Heart left ventricle (tissue), 16 donors: Measurements from ENCODE around the gene MCC. TPM values are rescaled to one million over a fixed set of nuclear protein-coding genes. Genes with fewer than 3 reads are reported as not detected.

Experiments
- ATAC-seq, 4 donors: fragments of 200-7000 bp; cut with Tn5 transposase; one replicate each; pipeline ENCODE4 v1.9.1; 2020 to 2022; ENCODE audit warnings: moderate library complexity in 4 of 4, mild to moderate bottlenecking in 3 of 4, moderate number of reproducible peaks in 1 of 4
- DNase-seq, 5 donors: peaks; one replicate each; pipeline ENCODE4 v3.0.0-alpha.2; 2020
- H3K27ac ChIP-seq, 12 donors: fragments of 200-600 bp; sonication (generic) in 4 of 12; one replicate each; pipeline versions ENCODE4 v1.5.0 to v1.8.0; 2016 to 2022; ENCODE audit warnings: mild to moderate bottlenecking in 2 of 12
- H3K27me3 ChIP-seq, 9 donors: fragments of 200-600 bp; sonication (generic) in 2 of 9; one replicate each; pipeline versions ENCODE4 v1.5.1 to v1.8.0; 2016 to 2022; ENCODE audit warnings: mild to moderate bottlenecking in 3 of 9
- H3K36me3 ChIP-seq, 9 donors: fragments of 200-600 bp; sonication (generic) in 2 of 9; one replicate each; pipeline versions ENCODE4 v1.5.0 to v1.8.0; 2018 to 2022; ENCODE audit warnings: mild to moderate bottlenecking in 2 of 9
- H3K4me1 ChIP-seq, 12 donors: fragments of 200-600 bp; sonication (generic) in 4 of 12; one replicate each; pipeline versions ENCODE4 v1.5.0 to v1.8.0; 2016 to 2022; ENCODE audit warnings: mild to moderate bottlenecking in 3 of 12
- H3K4me3 ChIP-seq, 12 donors: fragments of 200-600 bp; sonication (generic) in 4 of 12; one replicate each; pipeline versions ENCODE4 v1.5.0 to v1.8.0; 2017 to 2022; ENCODE audit warnings: mild to moderate bottlenecking in 9 of 12, moderate library complexity in 4 of 12
- H3K9me3 ChIP-seq, 12 donors: fragments of 200-600 bp; sonication (generic) in 4 of 12; one replicate each; pipeline versions ENCODE4 v1.5.0 to v1.8.0; 2016 to 2022; ENCODE audit warnings: mild to moderate bottlenecking in 1 of 12
- POLR2A ChIP-seq, 2 donors: fragments of 450-650 bp; IDR thresholded peaks; one replicate each; pipeline ENCODE4 v1.6.1; 2017; ENCODE audit warnings: antibody characterized with exemption in 2 of 2, mild to moderate bottlenecking in 2 of 2, moderate library complexity in 2 of 2
- WGBS, 4 donors: extraction: QIAGEN DNeasy Blood & Tissue Kit in 2 of 4; methylation state at CpG; one replicate each; pipeline versions ENCODE4 v1.1.5 to v1.1.7; 2013 to 2018; 5-methylcytosine and 5-hydroxymethylcytosine counted together
- intact Hi-C, 10 donors: fragments of 100-400 bp; cut with DNase I; formaldehyde crosslinking; loops; one replicate each; pipeline versions ENCODE4 v1.11.1 to v1.14.2; 2022
- polyA plus RNA-seq, 2 donors: library from polyadenylated mRNA; stranded (reverse); fragments of 200-250 nt; gene quantifications; one replicate each; pipeline ENCODE4 v1.2.3, GENCODE V29; 2013
- total RNA-seq, 9 donors: library from RNA; depleted of rRNA in 2 of 9; stranded (reverse); fragments of >200 nt in 2 of 9; fragmentation: NEBNext Ultra II Directional in 3 of 9; extraction: Animal tissue kit (Norgen Biotek cat#: 25700) in 3 of 9; gene quantifications; one replicate each; pipeline versions ENCODE4 v1.1.0 to v1.2.4, GENCODE V29; 2016 to 2023
- TF ChIP-seq, protein P1 (sequence below), 12 donors: fragments of 200-600 bp; sonication (generic) in 4 of 12; IDR thresholded peaks; one replicate each; pipeline versions ENCODE4 v1.5.0 to v1.8.0; 2018 to 2022; ENCODE audit warnings: antibody characterized with exemption in 12 of 12, mild to moderate bottlenecking in 5 of 12
- donor health status: ischemic (EF 13 %, LVEDD 7.1; RV severe dilation, severe dysfunction).
- donor health status: healthy with polysubstance abuse.
- donor health status: DM: no; HTN: yes; CAD: no.
- donor health status: DM: no; HTN: no; CAD: no.
- donor health status: ischemic (EF 25% LVEDD 6.9; RV normal size, moderate dysfunction).
- donor health status: ischemic (EF 25% LVEDD 5.7; RV mildly dilated, moderate dysfunction).
- donor health status: healthy.
- donor health status: DM: yes; HTN: yes; CAD: no.
- donor health status: ischemic (EF 35%, LVEDD 5.7; RV mildly dilated, moderate dysfunction).
- donor health status: nonischemic (EF 11% LVEDD 7.7; RV severe dilation, severe dysfunction).
- donor health status: DM: yes; HTN: yes; CAD: no.
- donor health status: PGD.
- donor health status: ischemic (EF 29% LVEDD 5.4; RV normal size, mild dysfunction).
- donor health status: nonischemic (EF 23%, LVEDD 6.1; RV moderate dilation, normal function).

Gene MCC
- total and polyA plus RNA-seq, 11 donors, result 6.1 to 33.8 (median 24.3) TPM

DNA sequence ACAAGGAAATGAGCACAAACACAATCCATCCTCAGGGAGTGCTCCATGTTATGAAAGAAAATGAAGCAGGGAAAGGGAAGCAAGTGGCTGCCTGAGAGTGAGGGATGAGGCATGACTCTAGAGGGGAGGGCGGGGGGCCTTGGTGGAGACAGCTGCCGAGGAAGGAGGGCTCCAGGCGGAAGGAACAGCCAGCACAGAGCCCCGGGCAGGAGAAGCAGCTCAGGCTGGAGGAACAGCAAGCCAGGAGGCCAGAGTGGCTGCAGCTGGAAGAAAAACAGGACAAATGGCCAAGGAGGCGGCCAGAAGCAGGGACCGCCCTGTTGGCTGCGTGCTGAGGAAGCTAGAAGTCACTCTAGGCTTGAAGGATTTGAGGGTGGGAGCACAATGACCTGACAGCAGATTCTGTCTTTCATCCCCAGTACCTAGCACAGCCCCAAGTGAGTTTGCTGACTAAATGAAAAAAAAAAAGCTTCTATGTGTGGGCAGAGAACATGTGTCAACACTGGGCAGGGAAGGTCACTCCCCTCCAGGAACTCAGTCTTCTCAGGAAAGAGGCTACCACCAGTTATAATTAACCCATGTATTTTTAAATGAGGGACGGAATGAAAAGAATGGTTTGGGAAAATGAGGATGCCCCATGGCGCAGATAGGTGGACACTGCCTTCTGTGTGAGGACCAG lies 368.9 kb downstream of the MCC start:
- no peak for TF ChIP-seq POLR2A (IDR thresholded peaks at IDR 0.05)
- TF ChIP-seq, protein P1, sequence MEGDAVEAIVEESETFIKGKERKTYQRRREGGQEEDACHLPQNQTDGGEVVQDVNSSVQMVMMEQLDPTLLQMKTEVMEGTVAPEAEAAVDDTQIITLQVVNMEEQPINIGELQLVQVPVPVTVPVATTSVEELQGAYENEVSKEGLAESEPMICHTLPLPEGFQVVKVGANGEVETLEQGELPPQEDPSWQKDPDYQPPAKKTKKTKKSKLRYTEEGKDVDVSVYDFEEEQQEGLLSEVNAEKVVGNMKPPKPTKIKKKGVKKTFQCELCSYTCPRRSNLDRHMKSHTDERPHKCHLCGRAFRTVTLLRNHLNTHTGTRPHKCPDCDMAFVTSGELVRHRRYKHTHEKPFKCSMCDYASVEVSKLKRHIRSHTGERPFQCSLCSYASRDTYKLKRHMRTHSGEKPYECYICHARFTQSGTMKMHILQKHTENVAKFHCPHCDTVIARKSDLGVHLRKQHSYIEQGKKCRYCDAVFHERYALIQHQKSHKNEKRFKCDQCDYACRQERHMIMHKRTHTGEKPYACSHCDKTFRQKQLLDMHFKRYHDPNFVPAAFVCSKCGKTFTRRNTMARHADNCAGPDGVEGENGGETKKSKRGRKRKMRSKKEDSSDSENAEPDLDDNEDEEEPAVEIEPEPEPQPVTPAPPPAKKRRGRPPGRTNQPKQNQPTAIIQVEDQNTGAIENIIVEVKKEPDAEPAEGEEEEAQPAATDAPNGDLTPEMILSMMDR (IDR thresholded peaks at IDR 0.05), result peak in 1 of 12 donors; percentile 5
- WGBS, 4 donors, result 37 to 52% (median 41%) methylated on average over 9 of the region's 9 CpGs
- Histone ChIP-seq H3K9me3 (peaks cover 0 to 9% (median 0%) of the 10 kb centered on the region in 12 donors), H3K4me1 (peaks cover 6 to 69% (median 41%) of the 10 kb centered on the region in 12 donors), H3K36me3 (peaks cover 0 to 11% (median 0%) of the 10 kb centered on the region in 9 donors), H3K27ac (peak overlapping the region in 11 of 12 donors; percentile 10 to 71 (median 50)), H3K4me3 (peak overlapping the region in 1 of 12 donors; percentile 7), H3K27me3 (no peaks in the 10 kb centered on the region)
- DNase-seq, result peak; percentile 70 to 87 (median 78)
- intact Hi-C loops, result loop anchor here in 3 of 10 donors (5.0 to 10.0 kb wide), 2 partner anchors 173 to 175 kb away; no protein-coding TSS in a partner anchor
- peak; percentile 80 to 89 (median 85) for ATAC-seq

DNA sequence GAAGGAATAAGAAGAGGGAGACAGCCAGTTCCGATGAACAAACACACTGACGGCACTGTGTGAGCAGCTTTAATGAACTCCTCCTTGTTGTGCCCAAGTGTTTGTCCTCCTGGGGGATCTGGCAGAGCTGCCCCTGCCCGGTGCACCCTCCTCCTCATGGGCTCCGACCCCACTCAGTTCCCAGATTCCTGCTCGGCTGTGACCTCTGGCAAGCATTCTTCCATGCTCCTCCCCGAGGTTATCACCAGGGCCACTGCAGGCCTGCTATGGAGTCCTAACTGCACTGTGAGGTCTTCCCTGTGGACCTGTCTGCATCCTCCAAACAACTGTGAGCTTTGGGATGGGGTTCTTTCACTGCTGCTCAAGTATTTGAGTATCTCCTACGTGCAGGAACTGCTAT lies 369.5 kb downstream of the MCC start:
- Histone ChIP-seq H3K27ac (peak overlapping the region in 11 of 12 donors; percentile 10 to 71 (median 50)), H3K36me3 (peaks cover 0 to 11% (median 0%) of the 10 kb centered on the region in 9 donors), H3K4me1 (peaks cover 3 to 64% (median 35%) of the 10 kb centered on the region in 12 donors), H3K9me3 (peaks cover 0 to 15% (median 0%) of the 10 kb centered on the region in 12 donors), H3K4me3 (peak overlapping the region in 1 of 12 donors; percentile 7), H3K27me3 (no peaks in the 10 kb centered on the region)
- intact Hi-C loops, result loop anchor here in 3 of 10 donors (5.0 to 10.0 kb wide), 2 partner anchors 174 to 176 kb away; no protein-coding TSS in a partner anchor
- no peak for TF ChIP-seq POLR2A (IDR thresholded peaks at IDR 0.05)
- TF ChIP-seq, protein P1 (IDR thresholded peaks at IDR 0.05), result no peak
- 26 to 33% (median 29%) methylated on average over 7 of the region's 7 CpGs for WGBS, 4 donors
- ATAC-seq, result peak; percentile 16 to 44 (median 36)
- peak in 1 of 5 donors; percentile 57 for DNase-seq

DNA sequence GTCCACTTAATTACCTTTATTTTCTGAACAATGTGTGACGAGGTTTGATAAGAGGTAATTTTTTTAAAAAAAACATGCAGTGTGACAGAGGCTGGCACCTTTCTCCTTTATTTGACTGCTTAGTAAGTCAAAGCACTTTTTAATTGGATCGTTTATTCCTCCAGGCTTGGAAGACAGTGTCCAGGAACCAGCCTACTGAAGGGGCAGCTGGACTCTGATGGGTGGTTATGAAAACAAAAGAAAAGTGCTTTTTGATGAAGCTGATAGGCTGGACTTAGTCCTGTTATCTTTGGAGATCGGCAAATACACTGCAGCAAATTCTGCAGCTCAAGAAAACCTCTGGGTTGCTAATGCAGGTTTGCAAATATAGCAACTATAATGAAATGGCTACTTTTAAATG lies 370.0 kb downstream of the MCC start:
- ATAC-seq (no peak), DNase-seq (no peak)
- Histone ChIP-seq H3K36me3 (peaks cover 0 to 11% (median 0%) of the 10 kb centered on the region in 9 donors), H3K4me3 (no peak overlapping the region), H3K27me3 (no peaks in the 10 kb centered on the region), H3K4me1 (peaks cover 0 to 59% (median 34%) of the 10 kb centered on the region in 12 donors), H3K27ac (peak overlapping the region in 5 of 12 donors; percentile 40 to 66 (median 53)), H3K9me3 (peaks cover 0 to 15% (median 0%) of the 10 kb centered on the region in 12 donors)
- intact Hi-C loops, result loop anchor here in 3 of 10 donors (5.0 to 10.0 kb wide), 2 partner anchors 174 to 177 kb away; no protein-coding TSS in a partner anchor
- 61 to 72% (median 70%) methylated on average over 3 of the region's 3 CpGs for WGBS, 4 donors
- no peak for TF ChIP-seq POLR2A (IDR thresholded peaks at IDR 0.05)
- TF ChIP-seq, protein P1 (IDR thresholded peaks at IDR 0.05), result no peak

DNA sequence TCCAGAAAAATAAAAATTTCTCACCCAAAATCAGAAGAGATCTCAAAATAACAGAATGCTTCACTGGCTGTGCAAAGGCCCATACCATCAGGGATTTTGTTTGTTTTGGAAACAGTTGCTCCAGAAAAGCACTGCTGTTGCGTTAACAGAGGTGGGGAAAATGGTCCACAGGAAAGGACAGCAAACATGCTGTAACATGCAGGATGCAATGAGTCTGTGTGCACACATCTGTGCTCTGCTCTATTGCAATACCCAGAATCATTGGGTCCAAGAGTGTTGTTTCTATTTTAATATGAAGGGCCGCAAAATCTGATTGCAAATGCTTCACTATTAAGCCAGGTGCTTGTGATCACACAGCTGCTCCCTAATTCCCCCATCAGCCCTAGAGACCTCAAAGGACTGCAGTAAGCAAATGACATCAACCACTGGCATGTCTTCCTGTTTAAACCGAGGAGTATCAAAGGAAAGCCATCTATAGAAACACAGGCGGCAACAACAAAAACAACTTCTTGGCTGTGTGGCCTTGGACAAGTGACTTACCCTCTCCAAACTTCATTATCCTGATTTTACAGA lies 370.6 kb downstream of the MCC start:
- no peak overlapping the region for H3K4me3 ChIP-seq
- intact Hi-C loops, result loop anchor here in 3 of 10 donors (5.0 to 10.0 kb wide), 2 partner anchors 175 to 177 kb away; no protein-coding TSS in a partner anchor

More for the DNA sequence above, 370.6 kb downstream of the MCC start:
- H3K4me1 ChIP-seq, result peaks cover 4 to 56% (median 34%) of the 10 kb centered on the region in 12 donors
- DNase-seq (no peak), ATAC-seq (no peak)
- 37 to 47% (median 41%) methylated on average over 4 of the region's 4 CpGs for WGBS, 4 donors
- peak overlapping the region in 2 of 12 donors; percentile 40 to 65 for H3K27ac ChIP-seq
- peaks cover 0 to 15% (median 0%) of the 10 kb centered on the region in 12 donors for H3K9me3 ChIP-seq
- no peak for TF ChIP-seq POLR2A (IDR thresholded peaks at IDR 0.05)
- peaks cover 0 to 11% (median 0%) of the 10 kb centered on the region in 9 donors for H3K36me3 ChIP-seq
- no peaks in the 10 kb centered on the region for H3K27me3 ChIP-seq
